Left ventricle myocardium inferior (tissue), 1 donor: ENCODE data around the gene CMIP. TPM values are rescaled to one million over a fixed set of nuclear protein-coding genes. Genes with fewer than 3 reads are reported as not detected.
A peak's percentile ranks its signal among the peaks of the same experiment; 100 is the strongest.
"Not testable (repeated sequence)": the region's sequence is repeated elsewhere in the genome, so short reads cannot be mapped to it uniquely, and the experiment has no call there.

ENCODE experiments used
- DNase-seq: peaks from one replicate; pipeline ENCODE4 v3.0.0-alpha.2; 2020
- H3K27ac ChIP-seq: fragments of 200-600 bp; replicated peaks from 2 replicates; pipeline ENCODE4 v1.8.0; 2021
- H3K27me3 ChIP-seq: fragments of 200-600 bp; 2 replicates; pipeline ENCODE4 v1.8.0; 2021; ENCODE audit warnings: low read depth
- H3K36me3 ChIP-seq: fragments of 200-600 bp; 2 replicates; pipeline ENCODE4 v1.8.0; 2021
- H3K4me1 ChIP-seq: fragments of 200-600 bp; 2 replicates; pipeline ENCODE4 v1.8.0; 2021
- H3K4me3 ChIP-seq: fragments of 200-600 bp; 2 replicates; pipeline ENCODE4 v1.8.0; 2021; ENCODE audit warnings: mild to moderate bottlenecking, moderate library complexity
- H3K9me3 ChIP-seq: fragments of 200-600 bp; replicated peaks from 2 replicates; pipeline ENCODE4 v1.8.0; 2021
- intact Hi-C: fragments of 100-400 bp; cut with micrococcal nuclease; formaldehyde crosslinking; loops from one replicate; pipeline ENCODE4 v1.11.0; 2022
- total RNA-seq: library from RNA; stranded (reverse); fragmentation: NEBNext Ultra II Directional; extraction: Animal tissue kit (Norgen Biotek cat#: 25700); gene quantifications from one replicate; pipeline ENCODE4 v1.2.1, GENCODE V29; 2021
- TF ChIP-seq, protein P1 (sequence below): fragments of 200-600 bp; IDR thresholded peaks from 2 replicates; pipeline ENCODE4 v1.8.0; 2021; ENCODE audit warnings: antibody characterized with exemption, mild to moderate bottlenecking, borderline replicate concordance
- donor health status: DM: no; HTN: yes; CAD: no; lungs with severe emphysema.

CMIP gene
- total RNA-seq, 1 donor from 2014 or later = 11.2 TPM

DNA sequence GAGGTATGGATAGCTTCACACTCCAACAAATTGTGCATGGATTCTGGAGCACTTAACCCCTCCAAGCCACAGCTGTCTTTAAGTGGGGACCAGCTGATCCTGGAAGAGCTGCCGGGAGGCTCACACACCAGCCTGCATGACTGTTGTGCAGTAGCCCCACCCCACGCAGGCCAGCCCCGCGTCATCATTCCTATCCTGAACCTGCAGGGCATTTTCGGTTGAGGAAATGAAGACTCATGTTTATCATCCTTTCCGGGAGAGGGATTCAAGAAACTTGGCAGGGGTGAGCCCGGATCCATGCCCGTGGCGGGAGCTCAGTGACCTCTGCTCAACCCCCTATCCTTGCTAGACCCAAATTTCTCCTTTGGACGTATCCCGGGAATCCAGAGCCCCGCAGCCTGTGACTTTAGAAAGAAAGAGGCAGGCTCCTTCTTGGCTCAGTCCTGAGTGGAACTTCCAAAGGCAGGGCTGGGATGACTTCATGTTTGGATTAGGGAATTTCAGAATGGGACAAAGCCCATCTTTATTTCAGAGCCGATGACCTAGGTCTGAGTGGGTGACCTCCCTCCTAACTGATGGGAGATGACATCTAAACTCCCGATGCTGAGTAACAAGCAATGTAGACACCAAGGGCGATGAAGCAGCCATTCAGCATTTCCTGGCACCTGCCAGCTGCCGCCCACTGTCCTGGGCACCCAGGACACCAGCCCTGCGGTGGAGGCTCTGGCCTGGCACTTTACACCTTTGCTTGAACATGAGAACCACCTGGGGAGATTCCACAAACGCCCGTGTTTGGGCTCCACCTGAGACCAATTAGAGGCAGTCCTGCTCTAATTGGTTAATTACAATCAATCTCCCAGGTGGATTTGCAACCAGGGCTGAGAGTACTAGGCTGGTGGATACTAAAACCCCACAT is 43.3 kb upstream of the CMIP start:
- Histone ChIP-seq H3K9me3 (peaks cover 9% of the 10 kb centered on the region), H3K36me3 (no peaks in the 10 kb centered on the region), H3K4me1 (peaks cover 33% of the 10 kb centered on the region), H3K27ac (no peak overlapping the region), H3K27me3 (peaks cover 8% of the 10 kb centered on the region), H3K4me3 (no peak overlapping the region)
- TF ChIP-seq, protein P1, sequence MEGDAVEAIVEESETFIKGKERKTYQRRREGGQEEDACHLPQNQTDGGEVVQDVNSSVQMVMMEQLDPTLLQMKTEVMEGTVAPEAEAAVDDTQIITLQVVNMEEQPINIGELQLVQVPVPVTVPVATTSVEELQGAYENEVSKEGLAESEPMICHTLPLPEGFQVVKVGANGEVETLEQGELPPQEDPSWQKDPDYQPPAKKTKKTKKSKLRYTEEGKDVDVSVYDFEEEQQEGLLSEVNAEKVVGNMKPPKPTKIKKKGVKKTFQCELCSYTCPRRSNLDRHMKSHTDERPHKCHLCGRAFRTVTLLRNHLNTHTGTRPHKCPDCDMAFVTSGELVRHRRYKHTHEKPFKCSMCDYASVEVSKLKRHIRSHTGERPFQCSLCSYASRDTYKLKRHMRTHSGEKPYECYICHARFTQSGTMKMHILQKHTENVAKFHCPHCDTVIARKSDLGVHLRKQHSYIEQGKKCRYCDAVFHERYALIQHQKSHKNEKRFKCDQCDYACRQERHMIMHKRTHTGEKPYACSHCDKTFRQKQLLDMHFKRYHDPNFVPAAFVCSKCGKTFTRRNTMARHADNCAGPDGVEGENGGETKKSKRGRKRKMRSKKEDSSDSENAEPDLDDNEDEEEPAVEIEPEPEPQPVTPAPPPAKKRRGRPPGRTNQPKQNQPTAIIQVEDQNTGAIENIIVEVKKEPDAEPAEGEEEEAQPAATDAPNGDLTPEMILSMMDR = no peak
- no peak for DNase-seq
- intact Hi-C loops = no loop called here

DNA sequence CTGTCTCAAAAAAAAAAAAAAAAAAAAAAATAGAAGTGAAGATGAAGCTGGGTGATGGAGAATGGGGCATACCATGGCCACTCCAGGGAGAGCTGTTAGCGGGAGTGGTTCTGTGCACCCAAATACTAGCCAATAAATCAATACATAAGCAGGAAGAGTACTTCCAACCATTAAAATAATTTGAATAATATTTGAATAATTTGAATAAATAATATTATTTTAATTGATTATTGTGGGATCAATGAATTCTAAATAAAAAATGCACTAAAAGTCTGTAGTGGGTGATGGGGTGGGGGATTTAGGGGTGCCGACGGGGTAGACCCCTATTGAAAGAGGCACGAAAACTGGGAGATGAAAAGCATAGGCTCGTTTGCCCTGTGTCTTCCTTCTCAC is 41.4 kb upstream of the CMIP start:
- no peak overlapping the region for H3K27ac ChIP-seq
- H3K4me1 ChIP-seq = peaks cover 20% of the 10 kb centered on the region
- H3K27me3 ChIP-seq = peaks cover 22% of the 10 kb centered on the region
- H3K4me3 ChIP-seq = peak overlapping the region; percentile 49
- DNase-seq = no peak
- intact Hi-C loops = loop anchor here (2.0 kb wide), 1 partner anchor 320 kb away; no protein-coding TSS in a partner anchor
- TF ChIP-seq, protein P1 = no peak
- peaks cover 9% of the 10 kb centered on the region for H3K9me3 ChIP-seq
- H3K36me3 ChIP-seq = no peaks in the 10 kb centered on the region

DNA sequence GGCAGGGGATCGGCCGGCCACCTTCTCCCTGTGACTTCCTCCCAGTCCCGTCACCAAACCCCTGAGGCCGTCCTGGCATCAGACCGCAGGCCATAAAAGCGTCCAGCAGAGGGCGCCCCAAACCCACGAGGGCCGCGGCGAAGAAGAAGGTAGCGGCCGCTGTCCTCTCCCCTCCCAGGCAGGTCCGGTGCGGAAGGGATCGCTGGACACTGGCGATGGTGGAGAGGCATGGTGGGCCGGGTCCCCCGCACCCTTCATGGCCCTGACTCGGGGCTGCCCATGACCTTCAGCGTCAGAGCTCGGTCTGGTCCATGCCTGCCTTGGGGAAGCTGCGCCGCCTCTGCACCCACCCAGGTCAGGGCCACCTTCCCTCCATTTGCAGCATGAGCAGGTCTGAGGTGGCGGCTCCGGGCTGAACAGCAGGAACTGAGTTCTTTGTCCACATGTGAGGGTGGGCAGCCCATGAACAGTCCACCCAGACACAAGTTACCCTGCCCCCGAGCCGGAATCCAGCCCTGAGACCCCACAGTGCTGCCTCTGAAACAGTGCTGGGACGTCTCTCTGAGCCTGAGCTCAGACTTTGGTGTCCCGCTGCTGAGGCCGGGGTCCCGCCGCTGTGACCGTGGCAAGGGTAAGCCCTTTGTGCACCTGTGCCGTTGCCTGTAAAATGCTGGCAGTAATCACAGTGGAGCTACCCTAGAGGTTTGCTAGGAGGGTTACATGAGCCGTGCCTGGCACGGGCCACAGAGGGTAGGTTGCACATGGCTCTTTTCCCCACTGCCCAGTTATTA is 40.8 kb upstream of the CMIP start:
- H3K27me3 ChIP-seq = peaks cover 27% of the 10 kb centered on the region
- TF ChIP-seq, protein P1 = peak; percentile 98
- intact Hi-C loops = loop anchor here (2.0 kb wide), 1 partner anchor 319 kb away; no protein-coding TSS in a partner anchor
- peaks cover 20% of the 10 kb centered on the region for H3K4me1 ChIP-seq
- H3K36me3 ChIP-seq = no peaks in the 10 kb centered on the region
- H3K4me3 ChIP-seq = peak overlapping the region; percentile 49
- no peak overlapping the region for H3K27ac ChIP-seq
- DNase-seq = peak; percentile 86
- peaks cover 9% of the 10 kb centered on the region for H3K9me3 ChIP-seq

DNA sequence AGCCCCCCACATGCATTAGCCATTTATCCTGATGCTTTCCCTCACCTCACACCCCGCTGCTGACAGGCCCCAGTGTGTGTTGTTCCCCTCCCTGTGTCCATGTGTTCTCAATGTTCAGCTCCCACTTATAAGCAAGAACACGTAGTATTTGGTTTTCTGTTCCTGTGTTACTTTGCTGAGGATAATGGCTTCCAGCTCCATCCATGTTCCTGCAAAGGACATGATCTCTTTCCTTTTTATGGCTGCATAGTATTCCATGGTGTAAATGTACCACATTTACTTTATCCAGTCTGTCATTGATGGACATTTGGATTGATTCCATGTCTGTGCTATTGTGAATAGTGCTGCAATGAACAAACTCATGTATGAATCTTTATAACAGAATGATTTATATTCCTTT is 39.6 kb upstream of the CMIP start:
- H3K9me3 ChIP-seq, H3K27ac ChIP-seq, DNase-seq, H3K36me3 ChIP-seq, intact Hi-C loops, H3K4me3 ChIP-seq: not testable (repeated sequence)
- H3K4me1 ChIP-seq = peaks cover 20% of the 10 kb centered on the region
- peaks cover 31% of the 10 kb centered on the region for H3K27me3 ChIP-seq

DNA sequence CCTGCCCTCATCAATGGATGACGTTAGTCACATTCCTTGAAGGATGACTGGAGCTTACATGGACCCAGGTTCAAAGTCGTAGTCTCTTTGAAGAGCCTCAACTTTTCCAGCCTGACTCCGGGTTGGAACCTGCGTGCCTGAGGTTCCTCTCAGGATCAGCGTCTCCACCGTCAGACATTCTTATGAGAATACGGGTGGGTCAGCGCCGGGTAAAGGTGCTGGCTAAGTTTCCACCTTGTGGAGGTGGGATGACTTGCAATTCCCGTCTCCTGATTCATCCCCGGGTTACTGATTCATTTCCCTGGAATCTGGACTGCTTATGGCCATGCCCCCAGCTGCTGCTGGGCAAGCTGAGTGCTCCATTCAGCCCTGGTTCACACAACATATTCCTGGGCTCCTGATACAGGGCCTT is 38.9 kb upstream of the CMIP start:
- Histone ChIP-seq H3K27ac (no peak overlapping the region), H3K9me3 (no peaks in the 10 kb centered on the region), H3K4me3 (no peak overlapping the region), H3K4me1 (peaks cover 19% of the 10 kb centered on the region), H3K27me3 (peaks cover 31% of the 10 kb centered on the region), H3K36me3 (no peaks in the 10 kb centered on the region)
- no peak for DNase-seq
- intact Hi-C loops = no loop called here
- TF ChIP-seq, protein P1 = no peak
